K562 (cell line): ENCODE data around the gene USP16. TPM values are rescaled to one million over a fixed set of nuclear protein-coding genes. Genes with fewer than 3 reads are reported as not detected.

Experiments used
- ARID2 ChIP-seq: fragments of 450-650 bp; IDR thresholded peaks from 2 replicates; pipeline ENCODE4 v1.6.1; 2017; ENCODE audit warnings: antibody characterized with exemption, mild to moderate bottlenecking
- BCOR ChIP-seq: fragments of 450-650 bp; IDR thresholded peaks from 2 replicates; pipeline ENCODE4 v1.6.1; 2016
- CCNT2 ChIP-seq: IDR thresholded peaks from 2 replicates; pipeline ENCODE4 v1.6.1; 2011; ENCODE audit warnings: borderline replicate concordance, low read depth, mild to moderate bottlenecking, moderate library complexity, mixed read lengths, low read length; ENCODE audit not compliant: insufficient read length; ENCODE audit errors: extremely low read depth
- CSDE1 ChIP-seq, 2 experiments: fragments of 450-650 bp; IDR thresholded peaks; 2 replicates each; pipeline ENCODE4 v1.6.1; 2016; ENCODE audit warnings: mild to moderate bottlenecking in 1 of 2
- CXXC5 ChIP-seq: fragments of 250-450 bp; sonication (Bioruptor Pico); IDR thresholded peaks from 2 replicates; pipeline ENCODE4 v1.8.0; 2022; ENCODE audit warnings: inconsistent platforms, mild to moderate bottlenecking, moderate library complexity
- EHMT2 ChIP-seq: fragments of 450-650 bp; IDR thresholded peaks from 2 replicates; pipeline ENCODE4 v1.6.1; 2018; ENCODE audit warnings: antibody characterized with exemption
- ETV5 ChIP-seq: sonication (generic); formaldehyde crosslinking; IDR thresholded peaks from 2 replicates; pipeline ENCODE4 v1.4.0; 2020; ENCODE audit warnings: low read depth, mild to moderate bottlenecking, missing genetic modification reagents
- ILK ChIP-seq: fragments of 450-650 bp; IDR thresholded peaks from 2 replicates; pipeline ENCODE4 v1.6.1; 2016; ENCODE audit warnings: missing genetic modification characterization, low read depth, mild to moderate bottlenecking, missing compliant biosample characterization, moderate library complexity, borderline replicate concordance
- MCM2 ChIP-seq: fragments of 450-650 bp; IDR thresholded peaks from 2 replicates; pipeline ENCODE4 v1.6.1; 2017; ENCODE audit warnings: low read depth, mild to moderate bottlenecking
- NFYB ChIP-seq: IDR thresholded peaks from 2 replicates; pipeline ENCODE4 v1.6.1; 2011; ENCODE audit warnings: mild to moderate bottlenecking, moderate library complexity; ENCODE audit not compliant: insufficient read length; ENCODE audit errors: extremely low read depth
- RAD21 ChIP-seq, 2 experiments: fragments of 250-450 bp in 1 of 2; fragments of 450-650 bp in 1 of 2; sonication (Bioruptor Pico) in 1 of 2; formaldehyde crosslinking in 1 of 2; IDR thresholded peaks in 1 of 2; conservative IDR thresholded peaks in 1 of 2; 2 replicates each; pipeline versions ENCODE4 v1.4.0 to v1.8.0; 2020 to 2022; ENCODE audit warnings: mild to moderate bottlenecking in 2 of 2, moderate library complexity in 1 of 2
- ZNF583 ChIP-seq: fragments of 250-450 bp; sonication (Bioruptor Pico); IDR thresholded peaks from 2 replicates; pipeline ENCODE4 v1.4.0; 2020
- polyA plus RNA-seq, 8 experiments: library from polyadenylated mRNA; depleted of rRNA in 4 of 8; stranded (reverse) in 5 of 8; unstranded in 3 of 8; fragments of >200 nt; fragmentation: Nextera tagmentation in 2 of 8; fragmentation: Illumina TruSeq in 1 of 8; extraction: Ambion mirVana in 2 of 8; extraction: Trizol in 1 of 8; gene quantifications; 2 replicates each; pipeline versions ENCODE4 v1.2.1 to v1.2.3, GENCODE V29; 2011 to 2014; ENCODE audit warnings: inconsistent platforms in 1 of 8, missing spikeins in 1 of 8
- total RNA-seq, 7 experiments: library from RNA; depleted of rRNA in 6 of 7; stranded (reverse); fragments of >200 nt in 6 of 7; fragmentation: Illumina TruSeq in 2 of 7; extraction: Trizol in 2 of 7; gene quantifications; 2 replicates each; pipeline versions ENCODE4 v1.2.1 to v1.2.3, GENCODE V29; 2011 to 2021; ENCODE audit warnings: low replicate concordance in 1 of 7
- TF ChIP-seq, protein P1 (sequence below): fragments of 250-450 bp; sonication (Bioruptor Pico); IDR thresholded peaks from 2 replicates; pipeline ENCODE4 v1.5.0; 2020; ENCODE audit warnings: mild to moderate bottlenecking, borderline replicate concordance
- TF ChIP-seq, protein P2 (sequence below), 2 experiments: IDR thresholded peaks in 1 of 2; conservative IDR thresholded peaks in 1 of 2; 2 replicates each; pipeline ENCODE4 v1.6.1; 2016; ENCODE audit warnings: low read depth in 2 of 2, mild to moderate bottlenecking in 1 of 2, missing compliant biosample characterization in 1 of 2, missing genetic modification characterization in 1 of 2, moderate library complexity in 1 of 2
- TF ChIP-seq, protein P3 (sequence below), 2 experiments: fragments of 450-650 bp; IDR thresholded peaks; 2 replicates each; pipeline ENCODE4 v1.6.1; 2018; ENCODE audit warnings: mild to moderate bottlenecking in 2 of 2, low read depth in 1 of 2; ENCODE audit not compliant: partially characterized antibody in 2 of 2
- TF ChIP-seq, protein P4 (sequence below): sonication (generic); formaldehyde crosslinking; IDR thresholded peaks from 2 replicates; pipeline ENCODE4 v1.8.0; 2022; ENCODE audit warnings: mild to moderate bottlenecking, low read depth, missing genetic modification reagents

USP16 gene
- total and polyA plus RNA-seq, 9 of the 15 experiments (the other 6 are each of a cell fraction or from before 2014, with no cell fraction given) = 38.4 to 90.9 (median 62.8) TPM

DNA sequence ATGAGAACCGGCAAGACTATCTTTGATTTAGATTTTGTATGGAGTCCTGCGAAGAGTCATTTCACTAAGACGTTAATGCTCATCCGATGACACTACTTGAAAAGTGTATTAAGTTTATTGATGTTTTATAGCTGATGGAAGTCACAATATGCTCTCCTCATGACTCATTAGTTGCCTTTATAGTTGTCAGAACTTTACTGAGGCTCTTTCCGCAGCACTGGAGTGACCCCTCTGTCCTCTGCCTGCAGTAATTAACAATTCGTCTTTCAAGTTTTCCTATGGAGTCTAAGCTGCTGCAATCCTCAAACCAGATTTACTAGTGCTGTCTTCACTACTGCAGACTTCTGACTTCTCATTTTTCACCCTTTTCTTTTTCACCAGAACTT, 853 bp downstream of the USP16 start (continued):
- TF ChIP-seq, protein P1, sequence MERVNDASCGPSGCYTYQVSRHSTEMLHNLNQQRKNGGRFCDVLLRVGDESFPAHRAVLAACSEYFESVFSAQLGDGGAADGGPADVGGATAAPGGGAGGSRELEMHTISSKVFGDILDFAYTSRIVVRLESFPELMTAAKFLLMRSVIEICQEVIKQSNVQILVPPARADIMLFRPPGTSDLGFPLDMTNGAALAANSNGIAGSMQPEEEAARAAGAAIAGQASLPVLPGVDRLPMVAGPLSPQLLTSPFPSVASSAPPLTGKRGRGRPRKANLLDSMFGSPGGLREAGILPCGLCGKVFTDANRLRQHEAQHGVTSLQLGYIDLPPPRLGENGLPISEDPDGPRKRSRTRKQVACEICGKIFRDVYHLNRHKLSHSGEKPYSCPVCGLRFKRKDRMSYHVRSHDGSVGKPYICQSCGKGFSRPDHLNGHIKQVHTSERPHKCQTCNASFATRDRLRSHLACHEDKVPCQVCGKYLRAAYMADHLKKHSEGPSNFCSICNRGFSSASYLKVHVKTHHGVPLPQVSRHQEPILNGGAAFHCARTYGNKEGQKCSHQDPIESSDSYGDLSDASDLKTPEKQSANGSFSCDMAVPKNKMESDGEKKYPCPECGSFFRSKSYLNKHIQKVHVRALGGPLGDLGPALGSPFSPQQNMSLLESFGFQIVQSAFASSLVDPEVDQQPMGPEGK (CRISPR knock-in tag) = 0 out of 2 replicates have a peak, but pooled peaks have one; percentile 13
- TF ChIP-seq CCNT2 = no peak
- TF ChIP-seq MCM2 = no peak
- TF ChIP-seq ILK (tag) = no peak
- no peak for TF ChIP-seq NFYB
- TF ChIP-seq, protein P2, sequence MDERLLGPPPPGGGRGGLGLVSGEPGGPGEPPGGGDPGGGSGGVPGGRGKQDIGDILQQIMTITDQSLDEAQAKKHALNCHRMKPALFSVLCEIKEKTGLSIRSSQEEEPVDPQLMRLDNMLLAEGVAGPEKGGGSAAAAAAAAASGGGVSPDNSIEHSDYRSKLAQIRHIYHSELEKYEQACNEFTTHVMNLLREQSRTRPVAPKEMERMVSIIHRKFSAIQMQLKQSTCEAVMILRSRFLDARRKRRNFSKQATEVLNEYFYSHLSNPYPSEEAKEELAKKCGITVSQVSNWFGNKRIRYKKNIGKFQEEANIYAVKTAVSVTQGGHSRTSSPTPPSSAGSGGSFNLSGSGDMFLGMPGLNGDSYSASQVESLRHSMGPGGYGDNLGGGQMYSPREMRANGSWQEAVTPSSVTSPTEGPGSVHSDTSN (CRISPR knock-in tag; IDR thresholded peaks at IDR 0.05; ENCODE audit: low read depth) = no peak
- TF ChIP-seq, protein P2 (tag; conservative IDR thresholded peaks at IDR 0.05; ENCODE audit: low read depth) = 0 out of 2 replicates have a peak, but pooled peaks have one; percentile 4
- peak in 1 of 2 experiments; percentile 26; a peak in 1 of 4 replicates for TF ChIP-seq RAD21 (CRISPR knock-in tag; conservative IDR thresholded peaks at IDR 0.05 in 1 of 2, IDR thresholded peaks at IDR 0.05 in 1 of 2)
- TF ChIP-seq, protein P3, sequence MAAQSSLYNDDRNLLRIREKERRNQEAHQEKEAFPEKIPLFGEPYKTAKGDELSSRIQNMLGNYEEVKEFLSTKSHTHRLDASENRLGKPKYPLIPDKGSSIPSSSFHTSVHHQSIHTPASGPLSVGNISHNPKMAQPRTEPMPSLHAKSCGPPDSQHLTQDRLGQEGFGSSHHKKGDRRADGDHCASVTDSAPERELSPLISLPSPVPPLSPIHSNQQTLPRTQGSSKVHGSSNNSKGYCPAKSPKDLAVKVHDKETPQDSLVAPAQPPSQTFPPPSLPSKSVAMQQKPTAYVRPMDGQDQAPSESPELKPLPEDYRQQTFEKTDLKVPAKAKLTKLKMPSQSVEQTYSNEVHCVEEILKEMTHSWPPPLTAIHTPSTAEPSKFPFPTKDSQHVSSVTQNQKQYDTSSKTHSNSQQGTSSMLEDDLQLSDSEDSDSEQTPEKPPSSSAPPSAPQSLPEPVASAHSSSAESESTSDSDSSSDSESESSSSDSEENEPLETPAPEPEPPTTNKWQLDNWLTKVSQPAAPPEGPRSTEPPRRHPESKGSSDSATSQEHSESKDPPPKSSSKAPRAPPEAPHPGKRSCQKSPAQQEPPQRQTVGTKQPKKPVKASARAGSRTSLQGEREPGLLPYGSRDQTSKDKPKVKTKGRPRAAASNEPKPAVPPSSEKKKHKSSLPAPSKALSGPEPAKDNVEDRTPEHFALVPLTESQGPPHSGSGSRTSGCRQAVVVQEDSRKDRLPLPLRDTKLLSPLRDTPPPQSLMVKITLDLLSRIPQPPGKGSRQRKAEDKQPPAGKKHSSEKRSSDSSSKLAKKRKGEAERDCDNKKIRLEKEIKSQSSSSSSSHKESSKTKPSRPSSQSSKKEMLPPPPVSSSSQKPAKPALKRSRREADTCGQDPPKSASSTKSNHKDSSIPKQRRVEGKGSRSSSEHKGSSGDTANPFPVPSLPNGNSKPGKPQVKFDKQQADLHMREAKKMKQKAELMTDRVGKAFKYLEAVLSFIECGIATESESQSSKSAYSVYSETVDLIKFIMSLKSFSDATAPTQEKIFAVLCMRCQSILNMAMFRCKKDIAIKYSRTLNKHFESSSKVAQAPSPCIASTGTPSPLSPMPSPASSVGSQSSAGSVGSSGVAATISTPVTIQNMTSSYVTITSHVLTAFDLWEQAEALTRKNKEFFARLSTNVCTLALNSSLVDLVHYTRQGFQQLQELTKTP (IDR thresholded peaks at IDR 0.05; ENCODE audit: low read depth in 1 of 2, partially characterized antibody in 2 of 2) = peak in 1 of 2 experiments; percentile 16
- TF ChIP-seq ETV5 (CRISPR knock-in tag) = no peak
- TF ChIP-seq ZNF583 = no peak
- TF ChIP-seq CXXC5 (CRISPR knock-in tag) = no peak
- TF ChIP-seq CSDE1 (IDR thresholded peaks at IDR 0.05) = no peak
- TF ChIP-seq, protein P4, sequence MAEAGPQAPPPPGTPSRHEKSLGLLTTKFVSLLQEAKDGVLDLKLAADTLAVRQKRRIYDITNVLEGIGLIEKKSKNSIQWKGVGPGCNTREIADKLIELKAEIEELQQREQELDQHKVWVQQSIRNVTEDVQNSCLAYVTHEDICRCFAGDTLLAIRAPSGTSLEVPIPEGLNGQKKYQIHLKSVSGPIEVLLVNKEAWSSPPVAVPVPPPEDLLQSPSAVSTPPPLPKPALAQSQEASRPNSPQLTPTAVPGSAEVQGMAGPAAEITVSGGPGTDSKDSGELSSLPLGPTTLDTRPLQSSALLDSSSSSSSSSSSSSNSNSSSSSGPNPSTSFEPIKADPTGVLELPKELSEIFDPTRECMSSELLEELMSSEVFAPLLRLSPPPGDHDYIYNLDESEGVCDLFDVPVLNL = no peak
- no peak for TF ChIP-seq BCOR
- TF ChIP-seq EHMT2 = no peak
- TF ChIP-seq ARID2 = no peak
